GM13977 (cell line): ENCODE results near the gene TAF3.

Source experiments
- DNase-seq: peaks from one replicate; pipeline ENCODE4 v3.0.0; 2012; ENCODE audit warnings: low spot score
- CTCF ChIP-seq: IDR thresholded peaks from 2 replicates; pipeline ENCODE4 v1.5.1; 2012; ENCODE audit warnings: mild to moderate bottlenecking, control low read depth; ENCODE audit not compliant: insufficient read depth; ENCODE audit errors: extremely low read depth, missing control alignments
- in situ Hi-C: fragments of 300-500 bp; cut with MboI; formaldehyde crosslinking; loops from one replicate; pipeline ENCODE4 v1.12.0; 2022; ENCODE audit warnings: low sequenced_read_pairs, low pct_unique_long_range_greater_than_20kb, mixed read lengths, inconsistent platforms; ENCODE audit not compliant: unreplicated experiment

TAF3 gene

GRCh38 chr10:7829289-7829834 lies 11.1 kb downstream of the TAF3 start:
- DNase-seq, result no peak
- in situ Hi-C loops, result no loop called here
- no peak for TF ChIP-seq CTCF

GRCh38 chr10:7832060-7832459 lies 13.8 kb downstream of the TAF3 start:
- TF ChIP-seq CTCF, result no peak
- no peak for DNase-seq
- in situ Hi-C loops, result no loop called here

GRCh38 chr10:7833210-7833609 lies 14.9 kb downstream of the TAF3 start:
- in situ Hi-C loops, result no loop called here
- no peak for TF ChIP-seq CTCF
- DNase-seq, result no peak

- TF ChIP-seq CTCF, result no peak
- in situ Hi-C loops, result no loop called here
- no peak for DNase-seq
Observed at GRCh38 chr10:7834262-7834661, 16.0 kb downstream of the TAF3 start.

- no peak for DNase-seq
- no peak for TF ChIP-seq CTCF
- in situ Hi-C loops, result no loop called here
Observed at GRCh38 chr10:7836571-7836970, 18.3 kb downstream of the TAF3 start.

- in situ Hi-C loops, result no loop called here
- TF ChIP-seq CTCF, result no peak
Observed at GRCh38 chr10:7846591-7846990, 28.3 kb downstream of the TAF3 start.

More at GRCh38 chr10:7846591-7846990, 28.3 kb downstream of the TAF3 start:
- no peak for DNase-seq
